IgD-negative memory B cell (primary cell): ENCODE measurements around the gene RNF25. TPM values are rescaled to one million over a fixed set of nuclear protein-coding genes. Genes with fewer than 3 reads are reported as not detected.
A peak's percentile ranks its signal among the peaks of the same experiment; 100 is the strongest.

Experiments used
- H3K27ac Mint-ChIP-seq, 3 donors: one replicate each; pipeline ENCODE4 v1.8.0; 2020 to 2022; ENCODE audit warnings: mild to moderate bottlenecking in 3 of 3, mixed read lengths in 3 of 3, moderate library complexity in 1 of 3
- H3K27me3 Mint-ChIP-seq: one replicate; pipeline ENCODE4 v1.8.0; 2021; ENCODE audit warnings: mixed read lengths
- H3K36me3 Mint-ChIP-seq: one replicate; pipeline ENCODE4 v1.8.0; 2020; ENCODE audit warnings: mild to moderate bottlenecking, mixed read lengths
- H3K4me1 Mint-ChIP-seq, 3 donors: one replicate each; pipeline ENCODE4 v1.8.0; 2020 to 2022; ENCODE audit warnings: mixed read lengths in 3 of 3, mild to moderate bottlenecking in 1 of 3
- H3K4me3 Mint-ChIP-seq, 4 donors: one replicate each; pipeline ENCODE4 v1.8.0; 2020 to 2022; ENCODE audit warnings: mild to moderate bottlenecking in 4 of 4, mixed read lengths in 4 of 4, moderate library complexity in 3 of 4
- H3K9me3 Mint-ChIP-seq, 3 donors: one replicate each; pipeline ENCODE4 v1.8.0; 2020 to 2021; ENCODE audit warnings: mixed read lengths in 3 of 3, mild to moderate bottlenecking in 1 of 3
- polyA plus RNA-seq: library from polyadenylated mRNA; unstranded; fragments of 300-500 nt; fragmentation: Illumina TruSeq; gene quantifications from one replicate; pipeline ENCODE4 v1.2.3, GENCODE V29; 2021

Gene RNF25
- polyA plus RNA-seq, 1 donor from 2014 or later: 23.4 TPM

- H3K27me3 Mint-ChIP-seq: no peaks in the 10 kb centered on the region
- H3K9me3 Mint-ChIP-seq: no peaks in the 10 kb centered on the region
- H3K27ac Mint-ChIP-seq: peak overlapping the region; percentile 46 to 96 (median 95)
- H3K4me3 Mint-ChIP-seq: peak overlapping the region; percentile 88 to 100 (median 96)
- H3K36me3 Mint-ChIP-seq: no peaks in the 10 kb centered on the region
- H3K4me1 Mint-ChIP-seq: peaks cover 21 to 23% (median 22%) of the 10 kb centered on the region in 3 donors
These were observed 13.0 kb downstream of the RNF25 start for GRCh38 chr2:218658671-218659257.

GRCh38 chr2:218655751-218656150 is 16.1 kb downstream of the RNF25 start:
- peak overlapping the region in 1 of 4 donors; percentile 69 for H3K4me3 Mint-ChIP-seq
- H3K9me3 Mint-ChIP-seq: no peaks in the 10 kb centered on the region
- no peaks in the 10 kb centered on the region for H3K27me3 Mint-ChIP-seq
- H3K4me1 Mint-ChIP-seq: peaks cover 21 to 22% (median 22%) of the 10 kb centered on the region in 3 donors
- H3K36me3 Mint-ChIP-seq: no peaks in the 10 kb centered on the region
- no peak overlapping the region for H3K27ac Mint-ChIP-seq

GRCh38 chr2:218648787-218649100 is 23.1 kb downstream of the RNF25 start:
- H3K4me3 Mint-ChIP-seq: no peak overlapping the region
- H3K4me1 Mint-ChIP-seq: peaks cover 0 to 5% (median 3%) of the 10 kb centered on the region in 3 donors
- H3K36me3 Mint-ChIP-seq: no peaks in the 10 kb centered on the region
- no peaks in the 10 kb centered on the region for H3K27me3 Mint-ChIP-seq
- H3K27ac Mint-ChIP-seq: no peak overlapping the region
- H3K9me3 Mint-ChIP-seq: no peaks in the 10 kb centered on the region

- Mint-ChIP-seq H3K27ac (no peak overlapping the region), H3K4me1 (peaks cover 0 to 5% (median 3%) of the 10 kb centered on the region in 3 donors), H3K27me3 (no peaks in the 10 kb centered on the region), H3K36me3 (no peaks in the 10 kb centered on the region), H3K9me3 (no peaks in the 10 kb centered on the region), H3K4me3 (no peak overlapping the region)
These were observed 23.6 kb downstream of the RNF25 start for GRCh38 chr2:218648088-218648786.

- H3K36me3 Mint-ChIP-seq: no peaks in the 10 kb centered on the region
- H3K9me3 Mint-ChIP-seq: no peaks in the 10 kb centered on the region
- peaks cover 0 to 5% (median 3%) of the 10 kb centered on the region in 3 donors for H3K4me1 Mint-ChIP-seq
- H3K4me3 Mint-ChIP-seq: no peak overlapping the region
- H3K27me3 Mint-ChIP-seq: no peaks in the 10 kb centered on the region
- H3K27ac Mint-ChIP-seq: no peak overlapping the region
These were observed 26.7 kb downstream of the RNF25 start for GRCh38 chr2:218645126-218645525.

GRCh38 chr2:218644721-218645120 is 27.1 kb downstream of the RNF25 start:
- Mint-ChIP-seq H3K27ac (no peak overlapping the region), H3K4me3 (no peak overlapping the region), H3K9me3 (no peaks in the 10 kb centered on the region), H3K36me3 (no peaks in the 10 kb centered on the region), H3K27me3 (no peaks in the 10 kb centered on the region), H3K4me1 (peaks cover 0 to 5% (median 3%) of the 10 kb centered on the region in 3 donors)

GRCh38 chr2:218643751-218644310 is 28.0 kb downstream of the RNF25 start:
- Mint-ChIP-seq H3K4me1 (peaks cover 0 to 5% (median 3%) of the 10 kb centered on the region in 3 donors), H3K27me3 (no peaks in the 10 kb centered on the region), H3K4me3 (no peak overlapping the region), H3K27ac (no peak overlapping the region), H3K36me3 (no peaks in the 10 kb centered on the region), H3K9me3 (no peaks in the 10 kb centered on the region)

- H3K4me3 Mint-ChIP-seq: no peak overlapping the region
- no peaks in the 10 kb centered on the region for H3K4me1 Mint-ChIP-seq
- H3K27me3 Mint-ChIP-seq: no peaks in the 10 kb centered on the region
- H3K36me3 Mint-ChIP-seq: no peaks in the 10 kb centered on the region
- no peak overlapping the region for H3K27ac Mint-ChIP-seq
- H3K9me3 Mint-ChIP-seq: no peaks in the 10 kb centered on the region
These were observed 29.0 kb downstream of the RNF25 start for GRCh38 chr2:218642786-218643185.

- Mint-ChIP-seq H3K27ac (no peak overlapping the region), H3K36me3 (no peaks in the 10 kb centered on the region), H3K9me3 (no peaks in the 10 kb centered on the region), H3K27me3 (no peaks in the 10 kb centered on the region), H3K4me3 (no peak overlapping the region), H3K4me1 (no peaks in the 10 kb centered on the region)
These were observed 29.6 kb downstream of the RNF25 start for GRCh38 chr2:218642121-218642656.

GRCh38 chr2:218638372-218638771 is 33.4 kb downstream of the RNF25 start:
- no peaks in the 10 kb centered on the region for H3K27me3 Mint-ChIP-seq
- no peaks in the 10 kb centered on the region for H3K36me3 Mint-ChIP-seq
- no peaks in the 10 kb centered on the region for H3K9me3 Mint-ChIP-seq
- no peak overlapping the region for H3K4me3 Mint-ChIP-seq
- no peaks in the 10 kb centered on the region for H3K4me1 Mint-ChIP-seq
- H3K27ac Mint-ChIP-seq: no peak overlapping the region

- Mint-ChIP-seq H3K27ac (no peak overlapping the region), H3K4me1 (no peaks in the 10 kb centered on the region)
These were observed 36.1 kb downstream of the RNF25 start for GRCh38 chr2:218635719-218636118.

GRCh38 chr2:218631837-218632236 is 40.0 kb downstream of the RNF25 start:
- no peaks in the 10 kb centered on the region for H3K27me3 Mint-ChIP-seq
- H3K36me3 Mint-ChIP-seq: peaks cover 2% of the 10 kb centered on the region
- H3K4me1 Mint-ChIP-seq: no peaks in the 10 kb centered on the region
- no peaks in the 10 kb centered on the region for H3K9me3 Mint-ChIP-seq
- H3K27ac Mint-ChIP-seq: no peak overlapping the region
- no peak overlapping the region for H3K4me3 Mint-ChIP-seq

More at GRCh38 chr2:218635719-218636118, 36.1 kb downstream of the RNF25 start:
- H3K36me3 Mint-ChIP-seq: peaks cover 2% of the 10 kb centered on the region
- no peaks in the 10 kb centered on the region for H3K9me3 Mint-ChIP-seq
- no peaks in the 10 kb centered on the region for H3K27me3 Mint-ChIP-seq
- H3K4me3 Mint-ChIP-seq: no peak overlapping the region

- Mint-ChIP-seq H3K36me3 (peaks cover 2% of the 10 kb centered on the region), H3K9me3 (no peaks in the 10 kb centered on the region), H3K4me3 (no peak overlapping the region), H3K27me3 (no peaks in the 10 kb centered on the region), H3K4me1 (peaks cover 0 to 2% (median 2%) of the 10 kb centered on the region in 3 donors), H3K27ac (no peak overlapping the region)
These were observed 43.9 kb downstream of the RNF25 start for GRCh38 chr2:218627939-218628338.

- H3K27me3 Mint-ChIP-seq: no peaks in the 10 kb centered on the region
- no peaks in the 10 kb centered on the region for H3K36me3 Mint-ChIP-seq
- H3K27ac Mint-ChIP-seq: no peak overlapping the region
- no peak overlapping the region for H3K4me3 Mint-ChIP-seq
- no peaks in the 10 kb centered on the region for H3K9me3 Mint-ChIP-seq
- H3K4me1 Mint-ChIP-seq: peaks cover 0 to 2% (median 2%) of the 10 kb centered on the region in 3 donors
These were observed 45.4 kb downstream of the RNF25 start for GRCh38 chr2:218626369-218626768.

GRCh38 chr2:218623366-218623705 is 48.5 kb downstream of the RNF25 start:
- no peaks in the 10 kb centered on the region for H3K9me3 Mint-ChIP-seq

More at GRCh38 chr2:218623366-218623705, 48.5 kb downstream of the RNF25 start:
- Mint-ChIP-seq H3K27me3 (no peaks in the 10 kb centered on the region), H3K4me1 (peaks cover 0 to 2% (median 2%) of the 10 kb centered on the region in 3 donors), H3K4me3 (no peak overlapping the region), H3K27ac (peak overlapping the region in 1 of 3 donors; percentile 71), H3K36me3 (no peaks in the 10 kb centered on the region)
